Measurements from ENCODE around the gene ARL4C.

Gene ARL4C

GRCh38 chr2:234518986-234519642, 22.2 kb upstream of the ARL4C start:
- no peak for DNase-seq (ENCODE audit: low spot score)
- no peak for TF ChIP-seq CTCF (conservative IDR thresholded peaks at IDR 0.05; ENCODE audit: low read depth)
- ChIA-PET POLR2A (ENCODE audit: low non-redundant PET) (no interaction called here), CTCF (interaction anchor here (0.6 kb wide), 1 partner anchor 112 kb away, joined by 3 read pairs; no protein-coding TSS in a partner anchor)
- H3K27ac ChIP-seq = no peak overlapping the region

- ChIA-PET POLR2A (ENCODE audit: low non-redundant PET) (no interaction called here), CTCF (no interaction called here)
- DNase-seq (ENCODE audit: low spot score) = no peak
- no peak for TF ChIP-seq CTCF (conservative IDR thresholded peaks at IDR 0.05; ENCODE audit: low read depth)
- H3K27ac ChIP-seq = no peak overlapping the region
These were observed 21.1 kb upstream of the ARL4C start for GRCh38 chr2:234517971-234518370.

- H3K27ac ChIP-seq = no peak overlapping the region; the same call in 1 of the 2 replicates
- CTCF ChIA-PET = no interaction called here
- POLR2A ChIA-PET (ENCODE audit: low non-redundant PET) = no interaction called here
- TF ChIP-seq CTCF (conservative IDR thresholded peaks at IDR 0.05; ENCODE audit: low read depth) = no peak
- no peak for DNase-seq (ENCODE audit: low spot score)
These were observed 18.2 kb upstream of the ARL4C start for GRCh38 chr2:234514873-234515638.

- no peak for TF ChIP-seq CTCF (conservative IDR thresholded peaks at IDR 0.05; ENCODE audit: low read depth)
- POLR2A ChIA-PET (ENCODE audit: low non-redundant PET) = no interaction called here
- CTCF ChIA-PET = no interaction called here
- H3K27ac ChIP-seq = no peak overlapping the region
- DNase-seq (ENCODE audit: low spot score) = no peak
These were observed 17.2 kb upstream of the ARL4C start for GRCh38 chr2:234514099-234514498.

GRCh38 chr2:234512884-234513669, 16.2 kb upstream of the ARL4C start:
- POLR2A ChIA-PET (ENCODE audit: low non-redundant PET) = no interaction called here
- DNase-seq (ENCODE audit: low spot score) = no peak

More at GRCh38 chr2:234512884-234513669, 16.2 kb upstream of the ARL4C start:
- H3K27ac ChIP-seq = no peak overlapping the region
- CTCF ChIA-PET = interaction anchor here (0.5 kb wide), 1 partner anchor 220 kb away, joined by 3 read pairs; no protein-coding TSS in a partner anchor
- TF ChIP-seq CTCF (conservative IDR thresholded peaks at IDR 0.05; ENCODE audit: low read depth) = no peak

Measured in RWPE1 (cell line).